ENCODE results near the gene RCAN2. TPM values are rescaled to one million over a fixed set of nuclear protein-coding genes. Genes with fewer than 3 reads are reported as not detected.
A peak's percentile ranks its signal among the peaks of the same experiment; 100 is the strongest.

The RCAN2 gene
- total and polyA plus RNA-seq, 2 experiments from 2014 or later: 6.0 to 9.3 TPM

- no peak for TF ChIP-seq NANOG (IDR thresholded peaks at IDR 0.05; ENCODE audit: borderline replicate concordance)
- TF ChIP-seq CREB1 (CRISPR knock-in tag; IDR thresholded peaks at IDR 0.05; ENCODE audit: low read depth): no peak
- TF ChIP-seq EZH2phosphoT487 (IDR thresholded peaks at IDR 0.05; ENCODE audit: unreplicated experiment): no peak
- no peak for TF ChIP-seq STAT1 (IDR thresholded peaks at IDR 0.05; ENCODE audit: unreplicated experiment)
- no peak for TF ChIP-seq CTCF (conservative IDR thresholded peaks at IDR 0.05; ENCODE audit: low read depth in 2 of 2)
These were observed 289.5 kb downstream of the RCAN2 start (continued) for GRCh38 chr6:46201702-46202101.

GRCh38 chr6:46199387-46199786 lies 291.9 kb downstream of the RCAN2 start:
- Histone ChIP-seq H3K4me2 (no peak overlapping the region), H3K4me3 (no peak overlapping the region), H3K36me3 (ENCODE audit: insufficient read depth) (no peaks in the 10 kb centered on the region), H3K4me1 (ENCODE audit: insufficient read depth) (peaks cover 9% of the 10 kb centered on the region), H2AFZ (peak overlapping the region; percentile 84; the same call in 1 of the 2 replicates), H3K79me2 (replicated peaks; ENCODE audit: insufficient read depth) (no peaks in the 10 kb centered on the region), H3F3A (replicated peaks; ENCODE audit: low read depth) (no peaks in the 10 kb centered on the region), H4K20me1 (replicated peaks; ENCODE audit: insufficient read depth) (no peaks in the 10 kb centered on the region), H3K27me3 (ENCODE audit: insufficient read depth) (no peaks in the 10 kb centered on the region), H3K27ac (ENCODE audit: low read depth) (no peak overlapping the region), H3K9me2 (ENCODE audit: insufficient read depth) (peaks cover 28% of the 10 kb centered on the region; the same call in 1 of the 2 replicates)
- no peak overlapping the region for H3K27ac Mint-ChIP-seq
- DNase-seq (ENCODE audit: low spot score) (no peak), ATAC-seq (no peak)
- peaks cover 15% of the 10 kb centered on the region; the same call in 2 of the 3 replicates for H3K4me1 Mint-ChIP-seq
- peaks cover 6% of the 10 kb centered on the region; the same call in 1 of the 3 replicates for H3K9me3 Mint-ChIP-seq
- peaks cover 4% of the 10 kb centered on the region; the same call in 2 of the 3 replicates for H3K36me3 Mint-ChIP-seq (ENCODE audit: low read depth)
- no peak overlapping the region for H3K4me3 Mint-ChIP-seq
- no peaks in the 10 kb centered on the region for H3K27me3 Mint-ChIP-seq (ENCODE audit: insufficient read depth, low read depth, poor library complexity)
- TF ChIP-seq JUNB (IDR thresholded peaks at IDR 0.05; ENCODE audit: unreplicated experiment) (no peak), NANOG (IDR thresholded peaks at IDR 0.05; ENCODE audit: borderline replicate concordance) (no peak), STAT1 (IDR thresholded peaks at IDR 0.05; ENCODE audit: unreplicated experiment) (no peak), ZNF462 (CRISPR knock-in tag; IDR thresholded peaks at IDR 0.05) (no peak), POLR2AphosphoS5 (IDR thresholded peaks at IDR 0.05; ENCODE audit: low read depth) (no peak), EZH2 (IDR thresholded peaks at IDR 0.05; ENCODE audit: low read depth, unreplicated experiment) (no peak), EZH2phosphoT487 (IDR thresholded peaks at IDR 0.05; ENCODE audit: unreplicated experiment) (no peak), ZNF114 (CRISPR knock-in tag; IDR thresholded peaks at IDR 0.05) (no peak)
- TF ChIP-seq, protein P1, sequence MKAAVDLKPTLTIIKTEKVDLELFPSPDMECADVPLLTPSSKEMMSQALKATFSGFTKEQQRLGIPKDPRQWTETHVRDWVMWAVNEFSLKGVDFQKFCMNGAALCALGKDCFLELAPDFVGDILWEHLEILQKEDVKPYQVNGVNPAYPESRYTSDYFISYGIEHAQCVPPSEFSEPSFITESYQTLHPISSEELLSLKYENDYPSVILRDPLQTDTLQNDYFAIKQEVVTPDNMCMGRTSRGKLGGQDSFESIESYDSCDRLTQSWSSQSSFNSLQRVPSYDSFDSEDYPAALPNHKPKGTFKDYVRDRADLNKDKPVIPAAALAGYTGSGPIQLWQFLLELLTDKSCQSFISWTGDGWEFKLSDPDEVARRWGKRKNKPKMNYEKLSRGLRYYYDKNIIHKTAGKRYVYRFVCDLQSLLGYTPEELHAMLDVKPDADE (IDR thresholded peaks at IDR 0.05): no peak
- TF ChIP-seq, protein P2, sequence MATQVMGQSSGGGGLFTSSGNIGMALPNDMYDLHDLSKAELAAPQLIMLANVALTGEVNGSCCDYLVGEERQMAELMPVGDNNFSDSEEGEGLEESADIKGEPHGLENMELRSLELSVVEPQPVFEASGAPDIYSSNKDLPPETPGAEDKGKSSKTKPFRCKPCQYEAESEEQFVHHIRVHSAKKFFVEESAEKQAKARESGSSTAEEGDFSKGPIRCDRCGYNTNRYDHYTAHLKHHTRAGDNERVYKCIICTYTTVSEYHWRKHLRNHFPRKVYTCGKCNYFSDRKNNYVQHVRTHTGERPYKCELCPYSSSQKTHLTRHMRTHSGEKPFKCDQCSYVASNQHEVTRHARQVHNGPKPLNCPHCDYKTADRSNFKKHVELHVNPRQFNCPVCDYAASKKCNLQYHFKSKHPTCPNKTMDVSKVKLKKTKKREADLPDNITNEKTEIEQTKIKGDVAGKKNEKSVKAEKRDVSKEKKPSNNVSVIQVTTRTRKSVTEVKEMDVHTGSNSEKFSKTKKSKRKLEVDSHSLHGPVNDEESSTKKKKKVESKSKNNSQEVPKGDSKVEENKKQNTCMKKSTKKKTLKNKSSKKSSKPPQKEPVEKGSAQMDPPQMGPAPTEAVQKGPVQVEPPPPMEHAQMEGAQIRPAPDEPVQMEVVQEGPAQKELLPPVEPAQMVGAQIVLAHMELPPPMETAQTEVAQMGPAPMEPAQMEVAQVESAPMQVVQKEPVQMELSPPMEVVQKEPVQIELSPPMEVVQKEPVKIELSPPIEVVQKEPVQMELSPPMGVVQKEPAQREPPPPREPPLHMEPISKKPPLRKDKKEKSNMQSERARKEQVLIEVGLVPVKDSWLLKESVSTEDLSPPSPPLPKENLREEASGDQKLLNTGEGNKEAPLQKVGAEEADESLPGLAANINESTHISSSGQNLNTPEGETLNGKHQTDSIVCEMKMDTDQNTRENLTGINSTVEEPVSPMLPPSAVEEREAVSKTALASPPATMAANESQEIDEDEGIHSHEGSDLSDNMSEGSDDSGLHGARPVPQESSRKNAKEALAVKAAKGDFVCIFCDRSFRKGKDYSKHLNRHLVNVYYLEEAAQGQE (IDR thresholded peaks at IDR 0.05; ENCODE audit: unreplicated experiment): no peak
